GM18951 (cell line): ENCODE data around the gene A2M.

ENCODE experiments used
- POLR2A ChIP-seq: IDR thresholded peaks from 4 replicates; pipeline ENCODE4 v1.6.1; 2011; ENCODE audit warnings: mild to moderate bottlenecking; ENCODE audit not compliant: insufficient read length, insufficient read depth; ENCODE audit errors: extremely low read depth
- in situ Hi-C: fragments of 300-500 bp; cut with MboI; formaldehyde crosslinking; loops from one replicate; pipeline ENCODE4 v1.12.0; 2022; ENCODE audit warnings: low sequenced_read_pairs, mixed read lengths, inconsistent platforms; ENCODE audit not compliant: unreplicated experiment

A2M gene

GRCh38 chr12:9030776-9031175 is 84.9 kb downstream of the A2M start:
- TF ChIP-seq POLR2A, result no peak
- in situ Hi-C loops, result loop anchor here (10.0 to 25.0 kb wide), 2 partner anchors 76 to 493 kb away; partner anchors contain the start of gene CLEC4E

GRCh38 chr12:9027161-9028059 is 88.3 kb downstream of the A2M start:
- in situ Hi-C loops, result loop anchor here (25.0 kb wide), 1 partner anchor 490 kb away; the partner anchor contains the start of gene CLEC4E
- TF ChIP-seq POLR2A, result no peak

DNA sequence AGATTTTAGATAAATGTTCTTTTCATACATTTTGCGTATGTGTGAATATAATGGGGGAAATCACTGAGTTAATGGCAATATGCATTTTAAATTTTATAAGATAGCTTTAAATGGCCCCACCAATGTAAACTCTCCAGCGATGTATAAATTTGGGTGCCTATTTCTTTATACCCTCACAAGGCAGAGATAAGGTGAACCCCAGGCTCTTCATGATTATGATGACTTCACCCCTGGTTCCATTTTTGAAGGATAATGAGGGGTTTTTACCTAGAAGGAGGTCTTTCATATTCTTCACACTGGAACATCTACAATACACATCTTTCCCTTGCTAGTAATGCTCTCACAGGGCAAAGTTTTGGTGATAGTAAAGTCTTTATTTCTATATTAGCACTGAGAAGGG is 91.2 kb downstream of the A2M start:
- in situ Hi-C loops, result no loop called here
- no peak for TF ChIP-seq POLR2A

DNA sequence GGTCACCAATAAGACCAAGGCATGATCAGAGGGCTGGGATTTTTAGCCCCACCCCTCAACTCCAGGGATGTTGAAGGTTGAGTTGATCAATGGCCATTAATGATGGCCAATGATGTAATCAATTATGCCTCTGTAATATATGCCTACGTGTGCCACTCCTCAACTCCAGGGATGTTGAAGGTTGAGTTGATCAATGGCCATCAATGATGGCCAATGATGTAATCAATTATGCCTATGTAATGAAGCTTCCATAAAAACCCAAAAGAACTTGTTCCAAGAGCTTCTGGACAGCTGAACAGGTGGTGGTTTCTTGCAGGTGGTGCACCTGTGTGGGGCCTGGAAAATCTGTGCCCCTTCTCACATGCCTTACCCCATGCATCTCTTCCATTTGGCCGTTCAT is 93.1 kb downstream of the A2M start:
- in situ Hi-C loops, result no loop called here
- TF ChIP-seq POLR2A, result no peak
